22Rv1 (cell line): ENCODE data around the gene BCCIP.

Experiments
- ZFX ChIP-seq: fragments of 450-650 bp; IDR thresholded peaks from 2 replicates; pipeline ENCODE4 v1.6.1; 2017; ENCODE audit warnings: antibody characterized with exemption, borderline replicate concordance
- TF ChIP-seq, protein P1 (sequence below): fragments of 450-650 bp; IDR thresholded peaks from 2 replicates; pipeline ENCODE4 v1.5.1; 2017; ENCODE audit warnings: mild to moderate bottlenecking

DNA sequence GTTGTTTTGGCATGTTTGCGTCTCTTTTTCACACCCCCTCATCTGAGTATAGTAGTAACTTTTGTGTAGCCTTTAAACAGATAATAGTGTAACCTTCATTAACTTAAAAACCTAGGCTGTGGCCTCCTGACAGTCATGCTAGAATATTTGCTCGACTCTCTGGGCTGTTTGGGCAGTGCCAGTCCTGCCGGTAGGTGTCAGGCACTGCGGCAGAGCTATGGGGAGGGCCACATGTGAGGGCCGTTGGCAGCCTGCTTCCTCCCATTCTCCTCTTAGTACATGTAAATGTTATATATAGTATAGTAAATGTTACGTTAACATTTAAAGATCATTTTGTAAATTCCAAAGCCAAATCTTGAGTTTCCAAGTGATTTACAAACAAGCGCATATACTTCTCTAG is 26.1 kb downstream of the BCCIP start:
- TF ChIP-seq, protein P1, sequence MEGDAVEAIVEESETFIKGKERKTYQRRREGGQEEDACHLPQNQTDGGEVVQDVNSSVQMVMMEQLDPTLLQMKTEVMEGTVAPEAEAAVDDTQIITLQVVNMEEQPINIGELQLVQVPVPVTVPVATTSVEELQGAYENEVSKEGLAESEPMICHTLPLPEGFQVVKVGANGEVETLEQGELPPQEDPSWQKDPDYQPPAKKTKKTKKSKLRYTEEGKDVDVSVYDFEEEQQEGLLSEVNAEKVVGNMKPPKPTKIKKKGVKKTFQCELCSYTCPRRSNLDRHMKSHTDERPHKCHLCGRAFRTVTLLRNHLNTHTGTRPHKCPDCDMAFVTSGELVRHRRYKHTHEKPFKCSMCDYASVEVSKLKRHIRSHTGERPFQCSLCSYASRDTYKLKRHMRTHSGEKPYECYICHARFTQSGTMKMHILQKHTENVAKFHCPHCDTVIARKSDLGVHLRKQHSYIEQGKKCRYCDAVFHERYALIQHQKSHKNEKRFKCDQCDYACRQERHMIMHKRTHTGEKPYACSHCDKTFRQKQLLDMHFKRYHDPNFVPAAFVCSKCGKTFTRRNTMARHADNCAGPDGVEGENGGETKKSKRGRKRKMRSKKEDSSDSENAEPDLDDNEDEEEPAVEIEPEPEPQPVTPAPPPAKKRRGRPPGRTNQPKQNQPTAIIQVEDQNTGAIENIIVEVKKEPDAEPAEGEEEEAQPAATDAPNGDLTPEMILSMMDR, result no peak
- TF ChIP-seq ZFX, result no peak
